HG02852 (cell line): ENCODE measurements around the gene SGSM1.

Source experiments
- ATAC-seq: cut with Tn5 transposase; IDR thresholded peaks from one replicate; pipeline ENCODE4 v1.9.1; 2021; ENCODE audit warnings: mild to moderate bottlenecking, moderate library complexity; ENCODE audit not compliant: unreplicated experiment

SGSM1 gene

GRCh38 chr22:24947383-24947782, 141.4 kb downstream of the SGSM1 start:
- ATAC-seq, result no peak

GRCh38 chr22:24947881-24948280, 141.9 kb downstream of the SGSM1 start:
- ATAC-seq, result no peak

- ATAC-seq, result no peak
Observed at GRCh38 chr22:24948356-24949202, 142.6 kb downstream of the SGSM1 start.

- ATAC-seq, result no peak
Observed at GRCh38 chr22:24950272-24950902, 144.4 kb downstream of the SGSM1 start.

GRCh38 chr22:24951942-24952836, 146.2 kb downstream of the SGSM1 start, which contains the start of gene KIAA1671:
Gene KIAA1671, plus strand, starts transcription at chr22:24952716. Its CDS starts 75,284 bp downstream, at chr22:25028000.
- peak; percentile 60 for ATAC-seq

GRCh38 chr22:24952837-24953383, 146.9 kb downstream of the SGSM1 start:
- ATAC-seq, result peak; percentile 24

- ATAC-seq, result no peak
Observed at GRCh38 chr22:24953384-24954113, 147.5 kb downstream of the SGSM1 start.

GRCh38 chr22:24954114-24954463, 148.1 kb downstream of the SGSM1 start:
- no peak for ATAC-seq

GRCh38 chr22:24954856-24955255, 148.8 kb downstream of the SGSM1 start:
- no peak for ATAC-seq

GRCh38 chr22:24957043-24957442, 151.0 kb downstream of the SGSM1 start:
- ATAC-seq, result no peak

GRCh38 chr22:24961217-24961844, 155.3 kb downstream of the SGSM1 start:
- ATAC-seq, result no peak

GRCh38 chr22:24962094-24962493, 156.1 kb downstream of the SGSM1 start:
- ATAC-seq, result no peak

- no peak for ATAC-seq
Observed at GRCh38 chr22:24962835-24963234, 156.8 kb downstream of the SGSM1 start.

- ATAC-seq, result no peak
Observed at GRCh38 chr22:24964441-24964840, 158.4 kb downstream of the SGSM1 start.

GRCh38 chr22:24965822-24966626, 160.0 kb downstream of the SGSM1 start:
- ATAC-seq, result no peak

GRCh38 chr22:24968066-24968561, 162.1 kb downstream of the SGSM1 start:
- no peak for ATAC-seq

GRCh38 chr22:24969560-24970301, 163.7 kb downstream of the SGSM1 start:
- ATAC-seq, result no peak

GRCh38 chr22:24972369-24972768, 166.4 kb downstream of the SGSM1 start:
- no peak for ATAC-seq
